H1 (cell line): Measurements from ENCODE around the gene IDE.

Experiments used
- BRCA1 ChIP-seq: IDR thresholded peaks from 2 replicates; pipeline ENCODE4 v1.6.1; 2012; ENCODE audit warnings: low read depth, low read length, improper control_type of control experiment
- POLR2A ChIP-seq, 2 experiments: IDR thresholded peaks; 1 replicate in 1 of 2; 2 replicates in 1 of 2; pipeline ENCODE4 v1.6.1; 2011; ENCODE audit warnings: low read depth in 2 of 2, low read length in 2 of 2, mild to moderate bottlenecking in 2 of 2; ENCODE audit errors: control extremely low read depth in 1 of 2
- TF ChIP-seq, protein P1 (sequence below), 3 experiments: IDR thresholded peaks; 1 replicate in 2 of 3; 2 replicates in 1 of 3; pipeline versions ENCODE4 v1.5.1 to v1.6.1; 2011; ENCODE audit warnings: low read length in 3 of 3, mild to moderate bottlenecking in 3 of 3, inconsistent platforms in 2 of 3, low read depth in 1 of 3, moderate library complexity in 1 of 3; ENCODE audit not compliant: insufficient read depth in 1 of 3; ENCODE audit errors: control extremely low read depth in 1 of 3

DNA sequence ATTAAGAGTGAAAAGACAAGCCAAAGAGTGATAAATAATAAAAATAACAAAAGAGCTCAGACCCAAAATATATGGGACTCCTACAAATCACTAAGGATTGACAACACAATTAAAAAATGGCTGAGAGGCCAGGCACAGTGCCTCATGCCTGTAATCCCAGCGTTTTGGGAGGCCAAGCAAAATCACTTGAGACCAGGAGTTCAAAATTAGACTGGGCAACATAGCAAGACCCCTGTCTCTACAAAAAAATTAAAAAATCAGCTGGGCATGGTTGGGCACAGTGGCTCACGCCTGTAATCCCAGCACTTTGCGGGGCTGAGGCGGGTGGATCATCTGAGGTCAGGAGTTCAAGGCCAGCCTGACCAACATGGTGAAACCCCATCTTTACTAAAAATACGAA, 137.3 kb downstream of the IDE start:
- TF ChIP-seq, protein P1, sequence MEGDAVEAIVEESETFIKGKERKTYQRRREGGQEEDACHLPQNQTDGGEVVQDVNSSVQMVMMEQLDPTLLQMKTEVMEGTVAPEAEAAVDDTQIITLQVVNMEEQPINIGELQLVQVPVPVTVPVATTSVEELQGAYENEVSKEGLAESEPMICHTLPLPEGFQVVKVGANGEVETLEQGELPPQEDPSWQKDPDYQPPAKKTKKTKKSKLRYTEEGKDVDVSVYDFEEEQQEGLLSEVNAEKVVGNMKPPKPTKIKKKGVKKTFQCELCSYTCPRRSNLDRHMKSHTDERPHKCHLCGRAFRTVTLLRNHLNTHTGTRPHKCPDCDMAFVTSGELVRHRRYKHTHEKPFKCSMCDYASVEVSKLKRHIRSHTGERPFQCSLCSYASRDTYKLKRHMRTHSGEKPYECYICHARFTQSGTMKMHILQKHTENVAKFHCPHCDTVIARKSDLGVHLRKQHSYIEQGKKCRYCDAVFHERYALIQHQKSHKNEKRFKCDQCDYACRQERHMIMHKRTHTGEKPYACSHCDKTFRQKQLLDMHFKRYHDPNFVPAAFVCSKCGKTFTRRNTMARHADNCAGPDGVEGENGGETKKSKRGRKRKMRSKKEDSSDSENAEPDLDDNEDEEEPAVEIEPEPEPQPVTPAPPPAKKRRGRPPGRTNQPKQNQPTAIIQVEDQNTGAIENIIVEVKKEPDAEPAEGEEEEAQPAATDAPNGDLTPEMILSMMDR (IDR thresholded peaks at IDR 0.05; ENCODE audit: control extremely low read depth in 1 of 3, insufficient read depth in 1 of 3, low read depth in 1 of 3, low read length in 3 of 3): no peak
- TF ChIP-seq BRCA1: no peak
- TF ChIP-seq POLR2A (IDR thresholded peaks at IDR 0.05; ENCODE audit: control extremely low read depth in 1 of 2, low read depth in 2 of 2, low read length in 2 of 2): no peak
